K562 (cell line): Measurements from ENCODE around the gene NDRG4. TPM values are rescaled to one million over a fixed set of nuclear protein-coding genes. Genes with fewer than 3 reads are reported as not detected.

Experiments
- BCL6 ChIP-seq: fragments of 250-450 bp; sonication (Bioruptor Pico); IDR thresholded peaks from 2 replicates; pipeline ENCODE4 v1.4.0; 2020
- BDP1 ChIP-seq: IDR thresholded peaks from 3 replicates; pipeline ENCODE4 v1.6.1; 2011; ENCODE audit not compliant: insufficient read length, insufficient read depth
- BRF2 ChIP-seq: IDR thresholded peaks from 3 replicates; pipeline ENCODE4 v1.6.1; 2011; ENCODE audit warnings: borderline replicate concordance, mild to moderate bottlenecking; ENCODE audit not compliant: insufficient read length, insufficient read depth
- CBX3 ChIP-seq, 2 experiments: IDR thresholded peaks; 1 replicate in 1 of 2; 2 replicates in 1 of 2; pipeline ENCODE4 v1.6.1; 2012; ENCODE audit warnings: inconsistent platforms in 2 of 2, low read length in 2 of 2, borderline replicate concordance in 1 of 2, control low read depth in 1 of 2
- CHAMP1 ChIP-seq: fragments of 450-650 bp; IDR thresholded peaks from 2 replicates; pipeline ENCODE4 v1.6.1; 2016; ENCODE audit warnings: mild to moderate bottlenecking
- E4F1 ChIP-seq: fragments of 250-450 bp; sonication (Bioruptor Pico); IDR thresholded peaks from 2 replicates; pipeline ENCODE4 v1.5.0; 2021; ENCODE audit warnings: mild to moderate bottlenecking, borderline replicate concordance
- GTF2E2 ChIP-seq: fragments of 200-800 bp; sonication (Bioruptor generic); IDR thresholded peaks from 2 replicates; pipeline ENCODE4 v1.6.1; 2016; ENCODE audit warnings: missing genetic modification characterization, missing compliant biosample characterization
- KLF10 ChIP-seq: fragments of 250-450 bp; sonication (Bioruptor Pico); IDR thresholded peaks from 2 replicates; pipeline ENCODE4 v1.6.1; 2021; ENCODE audit warnings: matching md5 sums
- MAFG ChIP-seq: fragments of 450-650 bp; conservative IDR thresholded peaks from 2 replicates; pipeline ENCODE4 v1.6.1; 2016; ENCODE audit warnings: missing genetic modification characterization, missing compliant biosample characterization
- MAFK ChIP-seq: IDR thresholded peaks from 2 replicates; pipeline ENCODE4 v1.6.1; 2011; ENCODE audit warnings: low read length, improper control_type of control experiment
- MEIS2 ChIP-seq: fragments of 450-650 bp; IDR thresholded peaks from 2 replicates; pipeline ENCODE4 v1.6.1; 2014; ENCODE audit warnings: mild to moderate bottlenecking; ENCODE audit not compliant: partially characterized antibody
- NONO ChIP-seq, 2 experiments: fragments of 200-400 bp in 1 of 2; fragments of 450-650 bp in 1 of 2; formaldehyde crosslinking in 1 of 2; IDR thresholded peaks; 2 replicates each; pipeline ENCODE4 v1.6.1; 2017; ENCODE audit warnings: low read depth in 2 of 2, mild to moderate bottlenecking in 2 of 2, moderate library complexity in 2 of 2, low read length in 1 of 2
- NR1H2 ChIP-seq: sonication (generic); formaldehyde crosslinking; IDR thresholded peaks from 2 replicates; pipeline ENCODE4 v1.4.0; 2020; ENCODE audit warnings: mild to moderate bottlenecking, missing genetic modification reagents
- PHF8 ChIP-seq: fragments of 200-600 bp; sonication (generic); IDR thresholded peaks from 2 replicates; pipeline ENCODE4 v1.6.1; 2012; ENCODE audit warnings: mixed run types, mild to moderate bottlenecking, inconsistent platforms, low read length, moderate library complexity, borderline replicate concordance
- POLR2G ChIP-seq: fragments of 200-400 bp; formaldehyde crosslinking; IDR thresholded peaks from 2 replicates; pipeline ENCODE4 v1.6.1; 2017; ENCODE audit warnings: low read depth, mild to moderate bottlenecking, antibody characterized with exemption, low read length, moderate library complexity
- ZBTB49 ChIP-seq: sonication (generic); formaldehyde crosslinking; IDR thresholded peaks from 2 replicates; pipeline ENCODE4 v1.8.0; 2022; ENCODE audit warnings: missing genetic modification reagents, mild to moderate bottlenecking, borderline replicate concordance
- ZNF133 ChIP-seq: fragments of 250-450 bp; sonication (Bioruptor Pico); IDR thresholded peaks from 2 replicates; pipeline ENCODE4 v1.4.0; 2020; ENCODE audit warnings: mild to moderate bottlenecking
- ZNF253 ChIP-seq: fragments of 250-450 bp; sonication (Bioruptor Pico); conservative IDR thresholded peaks from 2 replicates; pipeline ENCODE4 v1.6.1; 2021; ENCODE audit warnings: mild to moderate bottlenecking
- ZNF551 ChIP-seq: fragments of 250-450 bp; sonication (Bioruptor Pico); IDR thresholded peaks from 2 replicates; pipeline ENCODE4 v1.5.0; 2021; ENCODE audit warnings: mild to moderate bottlenecking, moderate library complexity
- ZNF57 ChIP-seq: fragments of 450-650 bp; formaldehyde crosslinking; IDR thresholded peaks from 2 replicates; pipeline ENCODE4 v1.4.0; 2020; ENCODE audit warnings: mild to moderate bottlenecking, moderate library complexity
- polyA plus RNA-seq, 8 experiments: library from polyadenylated mRNA; depleted of rRNA in 4 of 8; stranded (reverse) in 5 of 8; unstranded in 3 of 8; fragments of >200 nt; fragmentation: Nextera tagmentation in 2 of 8; fragmentation: Illumina TruSeq in 1 of 8; extraction: Ambion mirVana in 2 of 8; extraction: Trizol in 1 of 8; gene quantifications; 2 replicates each; pipeline versions ENCODE4 v1.2.1 to v1.2.3, GENCODE V29; 2011 to 2014; ENCODE audit warnings: inconsistent platforms in 1 of 8, missing spikeins in 1 of 8
- total RNA-seq, 7 experiments: library from RNA; depleted of rRNA in 6 of 7; stranded (reverse); fragments of >200 nt in 6 of 7; fragmentation: Illumina TruSeq in 2 of 7; extraction: Trizol in 2 of 7; gene quantifications; 2 replicates each; pipeline versions ENCODE4 v1.2.1 to v1.2.3, GENCODE V29; 2011 to 2021; ENCODE audit warnings: low replicate concordance in 1 of 7

NDRG4 gene
- total and polyA plus RNA-seq, 9 of the 15 experiments (the other 6 are each of a cell fraction or from before 2014, with no cell fraction given) = 0.06 to 0.95 (median 0.28) TPM

GRCh38 chr16:58459344-58460218, 40.4 kb upstream of the NDRG4 start (continued):
- TF ChIP-seq MEIS2 = peak; percentile 62
- peak; percentile 59 for TF ChIP-seq MAFK
- no peak for TF ChIP-seq NR1H2 (CRISPR knock-in tag)
- TF ChIP-seq PHF8 = no peak
- no peak for TF ChIP-seq BCL6
- no peak for TF ChIP-seq E4F1 (CRISPR knock-in tag)
- TF ChIP-seq BRF2 = no peak
- no peak for TF ChIP-seq BDP1
- TF ChIP-seq ZBTB49 = no peak
- no peak for TF ChIP-seq CHAMP1
- TF ChIP-seq MAFG (tag) = peak; percentile 89
- no peak for TF ChIP-seq KLF10 (CRISPR knock-in tag)
- no peak for TF ChIP-seq GTF2E2 (tag)
- no peak for TF ChIP-seq POLR2G
- TF ChIP-seq ZNF133 (CRISPR knock-in tag) = no peak
- no peak for TF ChIP-seq NONO (IDR thresholded peaks at IDR 0.05; ENCODE audit: low read depth in 2 of 2, low read length in 1 of 2)
- TF ChIP-seq ZNF57 (CRISPR knock-in tag) = no peak
- TF ChIP-seq CBX3 (IDR thresholded peaks at IDR 0.05; ENCODE audit: borderline replicate concordance in 1 of 2, low read length in 2 of 2) = no peak
- no peak for TF ChIP-seq ZNF253 (CRISPR knock-in tag)
- TF ChIP-seq ZNF551 = no peak
